ENCODE results near the gene SETBP1.

Gene SETBP1

GRCh38 chr18:44803019-44803650, 122.4 kb downstream of the SETBP1 start (continued):
- TF ChIP-seq, protein P1, sequence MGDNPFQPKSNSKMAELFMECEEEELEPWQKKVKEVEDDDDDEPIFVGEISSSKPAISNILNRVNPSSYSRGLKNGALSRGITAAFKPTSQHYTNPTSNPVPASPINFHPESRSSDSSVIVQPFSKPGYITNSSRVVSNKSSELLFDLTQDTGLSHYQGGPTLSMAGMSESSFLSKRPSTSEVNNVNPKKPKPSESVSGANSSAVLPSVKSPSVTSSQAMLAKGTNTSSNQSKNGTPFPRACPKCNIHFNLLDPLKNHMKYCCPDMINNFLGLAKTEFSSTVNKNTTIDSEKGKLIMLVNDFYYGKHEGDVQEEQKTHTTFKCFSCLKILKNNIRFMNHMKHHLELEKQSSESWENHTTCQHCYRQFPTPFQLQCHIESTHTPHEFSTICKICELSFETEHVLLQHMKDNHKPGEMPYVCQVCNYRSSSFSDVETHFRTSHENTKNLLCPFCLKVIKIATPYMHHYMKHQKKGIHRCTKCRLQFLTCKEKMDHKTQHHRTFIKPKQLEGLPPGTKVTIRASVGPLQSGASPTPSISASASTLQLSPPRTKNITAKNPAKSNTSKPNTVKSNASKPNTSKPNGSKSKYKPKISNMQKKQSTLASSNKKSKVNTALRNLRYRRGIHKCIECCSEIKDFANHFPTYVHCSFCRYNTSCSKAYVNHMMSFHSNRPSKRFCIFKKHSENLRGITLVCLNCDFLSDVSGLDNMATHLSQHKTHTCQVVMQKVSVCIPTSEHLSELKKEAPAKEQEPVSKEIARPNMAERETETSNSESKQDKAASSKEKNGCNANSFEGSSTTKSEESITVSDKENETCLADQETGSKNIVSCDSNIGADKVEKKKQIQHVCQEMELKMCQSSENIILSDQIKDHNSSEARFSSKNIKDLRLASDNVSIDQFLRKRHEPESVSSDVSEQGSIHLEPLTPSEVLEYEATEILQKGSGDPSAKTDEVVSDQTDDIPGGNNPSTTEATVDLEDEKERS (tag by site-specific recombination; IDR thresholded peaks at IDR 0.05): no peak
- TF ChIP-seq RBAK (tag by site-specific recombination; IDR thresholded peaks at IDR 0.05) (no peak), ZNF169 (tag by site-specific recombination; IDR thresholded peaks at IDR 0.05) (no peak), ZNF324 (tag by site-specific recombination; IDR thresholded peaks at IDR 0.05) (no peak), ZNF561 (tag by site-specific recombination; IDR thresholded peaks at IDR 0.05; ENCODE audit: borderline replicate concordance) (no peak), ZNF18 (tag by site-specific recombination; IDR thresholded peaks at IDR 0.05) (no peak), ZFP69B (tag by site-specific recombination; IDR thresholded peaks at IDR 0.05) (no peak), ZNF623 (tag by site-specific recombination; IDR thresholded peaks at IDR 0.05) (peak; percentile 45), ZNF10 (tag by site-specific recombination; IDR thresholded peaks at IDR 0.05) (no peak), ZNF658 (tag by site-specific recombination; IDR thresholded peaks at IDR 0.05) (no peak), ZNF555 (tag by site-specific recombination; conservative IDR thresholded peaks at IDR 0.05) (no peak), ZNF692 (tag by site-specific recombination; IDR thresholded peaks at IDR 0.05) (0 out of 2 replicates have a peak, but pooled peaks have one; percentile 15), ZNF580 (tag by site-specific recombination; IDR thresholded peaks at IDR 0.05) (peak; percentile 48; the same call in 1 of the 2 replicates), ZNF530 (tag by site-specific recombination; IDR thresholded peaks at IDR 0.05; ENCODE audit: low read depth) (no peak), ZNF560 (tag by site-specific recombination; IDR thresholded peaks at IDR 0.05; ENCODE audit: borderline replicate concordance) (no peak), ZNF16 (tag by site-specific recombination; IDR thresholded peaks at IDR 0.05; ENCODE audit: low read depth) (no peak), OVOL3 (tag by site-specific recombination; IDR thresholded peaks at IDR 0.05) (no peak), HOXC10 (CRISPR knock-in tag; IDR thresholded peaks at IDR 0.05) (no peak), ZNF610 (tag by site-specific recombination; IDR thresholded peaks at IDR 0.05; ENCODE audit: borderline replicate concordance) (no peak), ZBTB48 (tag by site-specific recombination; IDR thresholded peaks at IDR 0.05) (peak; percentile 72; the same call in 1 of the 2 replicates), OSR2 (tag by site-specific recombination; IDR thresholded peaks at IDR 0.05) (no peak), ZNF341 (tag by site-specific recombination; IDR thresholded peaks at IDR 0.05; ENCODE audit: low read depth) (peak; percentile 74), ZNF274 (IDR thresholded peaks at IDR 0.05; ENCODE audit: low read length) (no peak), ZNF274 (tag by site-specific recombination; IDR thresholded peaks at IDR 0.05; ENCODE audit: borderline replicate concordance) (no peak), KLF9 (tag by site-specific recombination; IDR thresholded peaks at IDR 0.05; ENCODE audit: low read depth) (no peak), ZNF292 (tag by site-specific recombination; IDR thresholded peaks at IDR 0.05; ENCODE audit: borderline replicate concordance, low read depth) (no peak), SP7 (tag by site-specific recombination; IDR thresholded peaks at IDR 0.05) (no peak), ZNF354C (tag by site-specific recombination; IDR thresholded peaks at IDR 0.05; ENCODE audit: borderline replicate concordance, low read depth) (no peak), PRDM10 (tag by site-specific recombination; IDR thresholded peaks at IDR 0.05) (0 out of 2 replicates have a peak, but pooled peaks have one; percentile 20)
